ENCODE measurements around the gene NBPF11.
"Not testable (repeated sequence)": the region's sequence is repeated elsewhere in the genome, so short reads cannot be mapped to it uniquely, and the experiment has no call there.

Gene NBPF11

GRCh38 chr1:148150014-148150413 lies 2.1 kb downstream of the NBPF11 start:
- DNase-seq = not testable (repeated sequence)

DNA sequence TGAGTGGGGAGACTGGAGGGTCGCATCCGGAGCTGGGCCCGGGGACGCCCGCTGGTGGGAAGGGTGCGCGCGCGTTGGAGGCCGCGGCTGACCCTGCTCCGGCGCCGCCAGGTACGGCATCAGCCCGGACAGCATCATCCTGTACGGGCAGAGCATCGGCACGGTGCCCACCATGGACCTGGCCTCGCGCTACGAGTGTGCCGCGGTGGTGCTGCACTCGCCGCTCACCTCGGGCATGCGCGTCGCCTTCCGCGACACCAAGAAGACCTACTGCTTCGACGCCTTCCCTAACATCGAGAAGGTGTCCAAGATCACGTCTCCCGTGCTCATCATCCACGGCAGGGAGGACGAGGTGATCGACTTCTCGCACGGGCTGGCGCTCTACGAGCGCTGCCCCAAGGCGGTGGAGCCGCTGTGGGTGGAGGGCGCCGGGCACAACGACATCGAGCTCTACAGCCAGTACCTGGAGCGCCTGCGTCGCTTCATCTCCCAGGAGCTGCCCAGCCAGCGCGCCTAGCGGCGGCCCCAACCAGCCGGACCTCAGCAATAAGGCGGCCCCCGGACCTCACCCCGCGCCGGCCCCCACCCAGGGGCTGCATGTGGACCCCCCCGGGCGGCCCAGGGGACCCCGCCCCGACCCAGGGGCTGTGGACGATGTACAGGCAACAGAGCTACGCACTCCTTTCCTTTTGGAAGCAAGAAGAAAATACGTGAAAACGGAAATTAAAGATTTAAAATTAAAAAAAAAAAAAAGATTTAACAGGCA lies 2.8 kb downstream of the NBPF11 start:
- DNase-seq = not testable (repeated sequence)

GRCh38 chr1:148147052-148147838 lies 4.8 kb downstream of the NBPF11 start:
- DNase-seq = not testable (repeated sequence)

DNA sequence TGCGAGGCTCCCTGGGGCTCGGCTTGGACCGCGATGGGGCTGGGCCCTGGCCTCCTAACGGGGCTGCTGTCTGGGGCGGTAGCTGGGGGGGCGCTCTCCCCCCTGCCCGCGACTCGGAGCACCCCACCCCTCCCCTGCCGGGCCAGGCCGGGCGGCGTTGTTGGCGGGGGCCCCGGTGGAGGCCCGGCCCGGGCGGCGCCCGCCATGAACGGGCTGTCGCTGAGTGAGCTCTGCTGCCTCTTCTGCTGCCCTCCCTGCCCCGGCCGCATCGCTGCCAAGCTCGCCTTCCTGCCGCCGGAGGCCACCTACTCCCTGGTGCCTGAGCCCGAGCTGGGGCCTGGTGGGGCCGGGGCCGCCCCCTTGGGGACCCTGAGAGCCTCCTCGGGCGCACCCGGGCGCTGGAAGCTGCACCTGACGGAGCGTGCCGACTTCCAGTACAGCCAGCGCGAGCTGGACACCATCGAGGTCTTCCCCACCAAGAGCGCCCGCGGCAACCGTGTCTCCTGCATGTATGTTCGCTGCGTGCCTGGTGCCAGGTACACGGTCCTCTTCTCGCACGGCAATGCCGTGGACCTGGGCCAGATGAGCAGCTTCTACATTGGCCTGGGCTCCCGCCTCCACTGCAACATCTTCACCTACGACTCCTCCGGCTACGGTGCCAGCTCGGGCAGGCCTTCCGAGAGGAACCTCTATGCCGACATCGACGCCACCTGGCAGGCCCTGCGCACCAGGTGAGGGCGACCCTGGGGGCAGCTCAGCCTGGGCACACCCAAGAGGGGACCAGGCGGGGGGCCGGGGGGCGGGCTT lies 5.7 kb downstream of the NBPF11 start:
- DNase-seq = not testable (repeated sequence)

DNA sequence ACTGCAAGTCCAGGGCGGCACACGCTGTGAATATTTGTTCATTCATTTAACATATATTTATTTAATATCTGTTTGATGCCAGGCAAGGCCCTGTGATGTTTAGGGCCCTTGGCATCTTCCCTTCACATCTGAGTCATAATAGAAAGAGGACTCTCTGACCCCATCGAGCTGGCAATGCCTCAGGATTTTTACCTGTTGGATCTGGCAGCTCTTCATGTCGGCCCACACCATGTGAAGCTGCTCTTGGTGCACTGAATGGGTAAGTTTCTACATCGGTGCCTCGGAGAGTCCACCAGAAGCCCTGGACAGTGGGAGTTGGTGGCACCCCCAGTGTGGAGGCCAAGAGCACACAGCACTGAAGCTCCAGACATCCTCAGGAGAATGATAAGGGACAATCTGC lies 8.9 kb downstream of the NBPF11 start:
- DNase-seq = not testable (repeated sequence)

GRCh38 chr1:148141936-148142335 lies 10.1 kb downstream of the NBPF11 start:
- DNase-seq = not testable (repeated sequence)

- not testable (repeated sequence) for DNase-seq
These were observed 13.5 kb downstream of the NBPF11 start for GRCh38 chr1:148138606-148139005.

- DNase-seq = not testable (repeated sequence)
These were observed 29.7 kb downstream of the NBPF11 start for GRCh38 chr1:148122341-148122740.

DNA sequence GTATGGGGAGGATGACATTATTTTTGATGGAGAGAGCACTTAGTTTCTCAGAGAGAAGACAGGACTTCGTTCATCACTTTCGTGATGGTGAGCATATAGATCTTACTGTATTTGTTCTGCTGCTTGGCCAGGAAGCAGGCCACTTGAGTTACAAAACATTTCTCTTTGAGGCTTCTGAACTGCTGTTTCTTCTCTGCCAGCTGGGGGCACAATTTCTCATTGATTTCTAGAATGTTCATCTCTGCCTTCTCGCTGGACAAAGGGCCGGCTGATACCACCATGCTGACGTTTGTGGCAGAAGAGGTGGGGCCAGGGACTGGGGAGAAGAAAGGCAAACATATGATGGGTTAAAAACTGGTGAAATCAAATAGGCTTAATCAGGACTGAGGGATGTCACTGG lies 31.7 kb downstream of the NBPF11 start:
- DNase-seq = not testable (repeated sequence)

DNA sequence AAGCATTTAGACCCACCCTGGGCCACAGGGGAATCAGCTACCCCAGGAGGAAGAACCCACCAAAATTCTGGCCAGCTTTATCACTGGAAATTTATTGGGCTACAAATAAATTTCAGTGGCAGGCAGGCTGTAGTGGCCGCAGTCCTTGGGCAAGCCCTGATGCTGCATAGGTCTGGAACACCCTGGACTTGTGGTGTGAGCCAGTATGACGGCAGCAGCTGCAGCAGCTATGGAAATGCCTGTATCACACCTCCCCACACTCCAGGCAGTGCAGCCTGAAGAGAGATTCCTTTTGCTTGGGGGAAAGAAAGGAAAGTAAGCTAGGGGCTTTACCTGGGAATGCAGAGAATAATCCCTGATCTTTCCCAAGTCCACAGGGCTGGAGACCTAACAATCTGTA lies 56.3 kb downstream of the NBPF11 start:
- DNase-seq = not testable (repeated sequence)

DNA sequence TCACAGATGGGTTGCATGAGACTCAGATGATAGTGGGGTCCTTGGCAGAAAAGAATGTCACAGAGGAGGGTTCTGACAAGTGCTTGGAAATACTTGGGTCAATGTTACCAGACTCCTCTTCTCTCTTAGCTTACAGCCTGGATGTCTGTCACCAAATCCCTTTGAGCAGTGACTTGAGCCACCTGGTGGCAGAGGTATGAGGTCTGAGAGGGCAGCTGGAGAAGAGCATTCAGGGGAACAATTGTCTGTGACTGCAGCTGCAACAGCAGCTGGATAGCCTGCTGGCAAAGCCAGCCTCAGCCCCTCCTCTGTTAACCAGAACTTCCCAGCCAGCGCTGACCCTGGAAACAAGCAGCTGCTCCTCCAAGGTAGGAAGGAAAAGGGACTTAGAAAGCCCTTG lies 65.9 kb downstream of the NBPF11 start:
- DNase-seq = not testable (repeated sequence)

GRCh38 chr1:148081205-148081604 lies 70.9 kb downstream of the NBPF11 start:
- not testable (repeated sequence) for DNase-seq

- not testable (repeated sequence) for DNase-seq
These were observed 73.2 kb downstream of the NBPF11 start for GRCh38 chr1:148078632-148079519.

DNA sequence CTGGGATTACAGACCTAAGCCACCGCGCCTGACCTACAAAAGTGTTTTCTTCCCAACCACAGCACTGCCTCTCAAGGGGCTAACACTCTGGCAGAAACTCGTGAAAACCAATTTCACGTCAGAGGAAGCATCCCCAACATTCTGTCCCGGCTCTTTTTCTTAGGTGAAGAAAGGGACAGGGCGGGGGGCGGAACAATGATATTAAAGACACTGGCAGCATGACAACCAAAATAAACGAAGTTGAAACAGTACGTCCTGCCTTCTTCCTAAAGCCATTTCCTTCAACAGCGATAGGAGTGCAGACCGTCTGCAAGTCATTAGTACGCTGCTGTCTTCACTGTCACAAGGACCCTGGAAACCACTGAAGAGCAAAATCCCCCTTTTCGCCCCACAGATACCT lies 74.0 kb downstream of the NBPF11 start:
- not testable (repeated sequence) for DNase-seq

- DNase-seq = not testable (repeated sequence)
These were observed 74.6 kb downstream of the NBPF11 start for GRCh38 chr1:148077458-148077857.

- not testable (repeated sequence) for DNase-seq
These were observed 78.7 kb downstream of the NBPF11 start for GRCh38 chr1:148073392-148073791.

DNA sequence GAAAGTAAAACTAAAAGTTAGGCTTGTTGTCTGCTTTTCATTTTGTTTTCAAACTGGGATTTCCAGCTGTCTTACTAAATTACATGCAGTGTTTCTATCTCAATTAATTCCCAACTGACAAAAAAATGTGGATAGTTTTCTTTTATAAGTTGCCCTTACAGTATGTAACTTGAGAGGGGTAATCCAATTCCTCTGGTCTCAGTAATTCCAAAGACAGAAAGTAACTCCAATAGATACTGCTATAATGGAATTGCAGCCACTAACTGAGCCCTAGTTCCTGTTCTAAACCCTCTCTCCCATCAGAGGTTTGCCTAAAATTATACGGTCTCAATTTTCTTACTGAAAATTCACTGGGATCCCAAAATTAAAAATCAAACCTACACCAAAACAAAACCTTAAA lies 83.5 kb downstream of the NBPF11 start:
- DNase-seq = not testable (repeated sequence)

- not testable (repeated sequence) for DNase-seq
These were observed 83.9 kb downstream of the NBPF11 start for GRCh38 chr1:148068201-148068600.

GRCh38 chr1:148060294-148060701 lies 91.8 kb downstream of the NBPF11 start:
- not testable (repeated sequence) for DNase-seq

- DNase-seq = not testable (repeated sequence)
These were observed 94.7 kb downstream of the NBPF11 start for GRCh38 chr1:148057384-148057783.
